ENCODE measurements around the gene SEPHS2. TPM values are rescaled to one million over a fixed set of nuclear protein-coding genes. Genes with fewer than 3 reads are reported as not detected.

Gene SEPHS2
- total RNA-seq, 1 experiment from 2014 or later, result 52.6 TPM

- Histone ChIP-seq H4K91ac (ENCODE audit: insufficient read length, low read depth, low read length) (no peak overlapping the region), H3K9ac (ENCODE audit: extremely low read depth, insufficient read length, low read length) (no peak overlapping the region), H3K79me2 (ENCODE audit: insufficient read depth, low read length) (no peaks in the 10 kb centered on the region), H4K20me1 (ENCODE audit: control insufficient read depth, insufficient read depth, insufficient read length) (no peaks in the 10 kb centered on the region), H4K8ac (replicated peaks; ENCODE audit: insufficient read length, low read depth, low read length) (no peak overlapping the region), H2AK5ac (ENCODE audit: insufficient read length, low read length) (no peak overlapping the region), H3K4me1 (ENCODE audit: insufficient read depth, low read length) (no peaks in the 10 kb centered on the region), H4K5ac (ENCODE audit: insufficient read length, low read depth, low read length) (no peak overlapping the region), H3K9me3 (ENCODE audit: control insufficient read depth, low read depth, low read length) (no peaks in the 10 kb centered on the region), H2BK120ac (ENCODE audit: low read depth, low read length, poor library complexity, severe bottlenecking) (no peak overlapping the region), H3K23me2 (ENCODE audit: insufficient read length, low read depth, low read length, poor library complexity, severe bottlenecking) (peaks cover 8% of the 10 kb centered on the region), H3T11ph (ENCODE audit: low read length) (no peak overlapping the region), H3K79me1 (ENCODE audit: insufficient read depth, low read depth, low read length, poor library complexity, severe bottlenecking) (no peaks in the 10 kb centered on the region), H3K4ac (ENCODE audit: low read depth, low read length) (no peak overlapping the region), H3K18ac (ENCODE audit: insufficient read length, low read depth, low read length) (no peak overlapping the region), H2BK15ac (ENCODE audit: low read depth, low read length) (no peak overlapping the region), H2BK20ac (ENCODE audit: low read depth, low read length, poor library complexity, severe bottlenecking) (no peak overlapping the region), H2BK12ac (ENCODE audit: insufficient read length, low read depth, low read length) (no peak overlapping the region), H3K4me2 (ENCODE audit: insufficient read depth, insufficient read length, low read length) (peak overlapping the region; percentile 60), H3K27ac (ENCODE audit: insufficient read length, low read depth, low read length) (no peak overlapping the region), H2BK5ac (ENCODE audit: insufficient read length, low read length) (no peak overlapping the region), H2AFZ (ENCODE audit: low read length) (no peak overlapping the region), H3K14ac (ENCODE audit: insufficient read depth, low read length) (no peak overlapping the region), H3K27me3 (ENCODE audit: insufficient read depth, low read length) (no peaks in the 10 kb centered on the region), H3K23ac (ENCODE audit: insufficient read length, low read depth, low read length) (no peak overlapping the region), H3K56ac (ENCODE audit: insufficient read length, low read depth, low read length) (no peak overlapping the region)
- TF ChIP-seq, protein P1, sequence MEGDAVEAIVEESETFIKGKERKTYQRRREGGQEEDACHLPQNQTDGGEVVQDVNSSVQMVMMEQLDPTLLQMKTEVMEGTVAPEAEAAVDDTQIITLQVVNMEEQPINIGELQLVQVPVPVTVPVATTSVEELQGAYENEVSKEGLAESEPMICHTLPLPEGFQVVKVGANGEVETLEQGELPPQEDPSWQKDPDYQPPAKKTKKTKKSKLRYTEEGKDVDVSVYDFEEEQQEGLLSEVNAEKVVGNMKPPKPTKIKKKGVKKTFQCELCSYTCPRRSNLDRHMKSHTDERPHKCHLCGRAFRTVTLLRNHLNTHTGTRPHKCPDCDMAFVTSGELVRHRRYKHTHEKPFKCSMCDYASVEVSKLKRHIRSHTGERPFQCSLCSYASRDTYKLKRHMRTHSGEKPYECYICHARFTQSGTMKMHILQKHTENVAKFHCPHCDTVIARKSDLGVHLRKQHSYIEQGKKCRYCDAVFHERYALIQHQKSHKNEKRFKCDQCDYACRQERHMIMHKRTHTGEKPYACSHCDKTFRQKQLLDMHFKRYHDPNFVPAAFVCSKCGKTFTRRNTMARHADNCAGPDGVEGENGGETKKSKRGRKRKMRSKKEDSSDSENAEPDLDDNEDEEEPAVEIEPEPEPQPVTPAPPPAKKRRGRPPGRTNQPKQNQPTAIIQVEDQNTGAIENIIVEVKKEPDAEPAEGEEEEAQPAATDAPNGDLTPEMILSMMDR (conservative IDR thresholded peaks at IDR 0.05), result no peak
- no peak for DNase-seq
- Mint-ChIP-seq H3K27me3 (ENCODE audit: low read depth) (no peaks in the 10 kb centered on the region; the same call in none of the 2 replicates), H3K36me3 (ENCODE audit: insufficient read depth in 1 of 3, low read depth in 3 of 3) (peaks cover 24 to 50% (median 47%) of the 10 kb centered on the region in 3 experiments; a peak in 6 of 7 replicates), H3K9me3 (no peaks in the 10 kb centered on the region; a peak in 1 of 5 replicates), H3K27ac (peak overlapping the region in 1 of 3 experiments; percentile 53; a peak in 1 of 7 replicates), H3K4me1 (peaks cover 7 to 12% of the 10 kb centered on the region in 2 experiments), H3K4me3 (peak overlapping the region; percentile 49 to 75)
- no CpG with 5 or more reads among the region's 31 CpGs for WGBS (ENCODE audit: extremely low coverage, insufficient read length, low lambda C conversion rate)
Measured at GRCh38 chr16:30418350-30419181, 27.1 kb downstream of the SEPHS2 start.
